GM23338 (cell line): ENCODE results near the gene CDH4.

Source experiments
- CTCF ChIP-seq, 2 experiments: fragments of 200-600 bp in 1 of 2; sonication (generic) in 1 of 2; conservative IDR thresholded peaks; 2 replicates each; pipeline versions ENCODE4 v1.5.1 to v1.6.1; 2016 to 2017; ENCODE audit warnings: antibody characterized with exemption in 2 of 2, low read depth in 2 of 2, mild to moderate bottlenecking in 2 of 2, moderate library complexity in 1 of 2
- ETS1 ChIP-seq: IDR thresholded peaks from 2 replicates; pipeline ENCODE4 v1.6.1; 2016; ENCODE audit warnings: antibody characterized with exemption
- EZH2 ChIP-seq: fragments of 200-600 bp; sonication (generic); IDR thresholded peaks from one replicate; pipeline ENCODE4 v1.8.0; 2017; ENCODE audit warnings: antibody characterized with exemption, mild to moderate bottlenecking, low read depth; ENCODE audit not compliant: unreplicated experiment
- EZH2phosphoT487 ChIP-seq: fragments of 200-600 bp; sonication (generic); IDR thresholded peaks from one replicate; pipeline ENCODE4 v1.8.1; 2018; ENCODE audit warnings: antibody characterized with exemption; ENCODE audit not compliant: unreplicated experiment
- POLR2AphosphoS5 ChIP-seq: IDR thresholded peaks from 2 replicates; pipeline ENCODE4 v1.6.1; 2016; ENCODE audit warnings: antibody characterized with exemption, low read depth
- REST ChIP-seq: IDR thresholded peaks from one replicate; pipeline ENCODE4 v1.6.1; 2018; ENCODE audit warnings: antibody characterized with exemption; ENCODE audit not compliant: unreplicated experiment
- ZNF331 ChIP-seq: fragments of 250-450 bp; sonication (Bioruptor Pico); IDR thresholded peaks from 2 replicates; pipeline ENCODE4 v1.5.0; 2020; ENCODE audit warnings: low read depth, mild to moderate bottlenecking, moderate library complexity

- no peak for TF ChIP-seq CTCF (conservative IDR thresholded peaks at IDR 0.05; ENCODE audit: low read depth in 2 of 2)
- TF ChIP-seq EZH2: no peak
- TF ChIP-seq REST: no peak
- no peak for TF ChIP-seq POLR2AphosphoS5
- no peak for TF ChIP-seq ZNF331 (CRISPR knock-in tag)
- TF ChIP-seq EZH2phosphoT487: no peak
- no peak for TF ChIP-seq ETS1
These were observed 341.5 kb downstream of the CDH4 start for GRCh38 chr20:61593516-61593915.
